Measurements from ENCODE around the gene FLYWCH2. TPM values are rescaled to one million over a fixed set of nuclear protein-coding genes. Genes with fewer than 3 reads are reported as not detected.

Gene FLYWCH2
- total and polyA plus RNA-seq, 2 experiments from 2014 or later: 30.9 to 45.0 TPM

- H3K36me3 Mint-ChIP-seq (ENCODE audit: low read depth): no peaks in the 10 kb centered on the region; the same call in 2 of the 3 replicates
- Histone ChIP-seq H3K4me3 (no peak overlapping the region), H3F3A (replicated peaks; ENCODE audit: low read depth) (no peaks in the 10 kb centered on the region; the same call in 1 of the 2 replicates), H3K9me2 (ENCODE audit: insufficient read depth) (no peaks in the 10 kb centered on the region), H3K79me2 (replicated peaks; ENCODE audit: insufficient read depth) (no peaks in the 10 kb centered on the region), H3K27me3 (ENCODE audit: insufficient read depth) (no peaks in the 10 kb centered on the region), H3K36me3 (ENCODE audit: insufficient read depth) (no peaks in the 10 kb centered on the region), H3K27ac (ENCODE audit: low read depth) (no peak overlapping the region), H4K20me1 (replicated peaks; ENCODE audit: insufficient read depth) (no peaks in the 10 kb centered on the region), H3K4me2 (no peak overlapping the region), H2AFZ (no peak overlapping the region), H3K4me1 (ENCODE audit: insufficient read depth) (no peaks in the 10 kb centered on the region)
- H3K4me3 Mint-ChIP-seq: no peak overlapping the region
- no peak overlapping the region for H3K27ac Mint-ChIP-seq
- H3K9me3 Mint-ChIP-seq: no peaks in the 10 kb centered on the region
- H3K4me1 Mint-ChIP-seq: no peaks in the 10 kb centered on the region
- no peak for TF ChIP-seq REST (IDR thresholded peaks at IDR 0.05; ENCODE audit: unreplicated experiment)
- no peak for TF ChIP-seq ZNF462 (CRISPR knock-in tag; IDR thresholded peaks at IDR 0.05)
- TF ChIP-seq CREB1 (CRISPR knock-in tag; IDR thresholded peaks at IDR 0.05; ENCODE audit: low read depth): no peak
- DNase-seq (ENCODE audit: low spot score): no peak
- no peak for ATAC-seq
- H3K27me3 Mint-ChIP-seq (ENCODE audit: insufficient read depth, low read depth, poor library complexity): peaks cover 8% of the 10 kb centered on the region
These were observed 13.5 kb downstream of the FLYWCH2 start for GRCh38 chr16:2896480-2897010.
